Measurements from ENCODE around the gene MUL1. TPM values are rescaled to one million over a fixed set of nuclear protein-coding genes. Genes with fewer than 3 reads are reported as not detected.

The MUL1 gene
- total and polyA plus RNA-seq, 2 of the 8 experiments (the other 6 are each of a cell fraction or from before 2014, with no cell fraction given), result 16.4 to 20.8 TPM

GRCh38 chr1:20500716-20501115 is 7.2 kb downstream of the MUL1 start:
- H3K23me2 ChIP-seq (ENCODE audit: low read depth, low read length), result no peaks in the 10 kb centered on the region
- no peak overlapping the region for H3K14ac ChIP-seq (ENCODE audit: insufficient read length)
- no peak overlapping the region for H2AFZ ChIP-seq (ENCODE audit: low read length)
- no peak overlapping the region for H3K56ac ChIP-seq (replicated peaks; ENCODE audit: insufficient read length, low read depth, low read length)
- no peaks in the 10 kb centered on the region for H3K9me3 ChIP-seq (ENCODE audit: insufficient read depth in 2 of 2, low read depth in 1 of 2, low read length in 1 of 2)
- TF ChIP-seq PHF8 (conservative IDR thresholded peaks at IDR 0.05; ENCODE audit: low read depth, low read length), result no peak
- no peak for TF ChIP-seq SP2 (IDR thresholded peaks at IDR 0.05; ENCODE audit: low read length)
- TF ChIP-seq SP1 (IDR thresholded peaks at IDR 0.05; ENCODE audit: low read depth, low read length), result no peak
- TF ChIP-seq GABPA (IDR thresholded peaks at IDR 0.05; ENCODE audit: borderline replicate concordance, insufficient read depth, low read length), result no peak
- TF ChIP-seq MAX (IDR thresholded peaks at IDR 0.05), result no peak
- H2BK12ac ChIP-seq (ENCODE audit: low read depth, low read length), result no peak overlapping the region
- H3K23ac ChIP-seq (ENCODE audit: insufficient read length), result no peak overlapping the region
- peaks cover 0 to 4% of the 10 kb centered on the region in 2 experiments for H4K20me1 ChIP-seq (replicated peaks in 1 of 2; ENCODE audit: control insufficient read depth in 1 of 2, insufficient read depth in 2 of 2, low read length in 2 of 2)
- H2BK120ac ChIP-seq (replicated peaks; ENCODE audit: low read depth, low read length), result no peak overlapping the region
- H3K36me3 ChIP-seq (ENCODE audit: control insufficient read depth in 2 of 4, insufficient read depth in 4 of 4, low read length in 3 of 4), result peaks cover 8 to 29% (median 24%) of the 10 kb centered on the region in 4 experiments
- FAIRE-seq (no peak), DNase-seq (ENCODE audit: low read depth in 1 of 2, low spot score in 2 of 2) (no peak)
- no peak overlapping the region for H3K18ac ChIP-seq (ENCODE audit: extremely low read depth, low read length)
- no peak overlapping the region for H2BK20ac ChIP-seq (ENCODE audit: low read length)
- POLR2A ChIA-PET (ENCODE audit: partially characterized antibody), result no interaction called here
- peaks cover 0 to 13% of the 10 kb centered on the region in 2 experiments; a peak in 2 of 4 replicates for H3K79me2 ChIP-seq (ENCODE audit: control insufficient read depth in 1 of 2, insufficient read depth in 2 of 2, low read length in 2 of 2)
- no peak overlapping the region for H3K4me2 ChIP-seq (ENCODE audit: insufficient read depth in 1 of 2, low read depth in 2 of 2, low read length in 2 of 2)
- H2AK5ac ChIP-seq (ENCODE audit: low read depth, low read length), result no peak overlapping the region
- H4K91ac ChIP-seq (replicated peaks; ENCODE audit: insufficient read length, low read length), result no peak overlapping the region
- H3K79me1 ChIP-seq (ENCODE audit: low read depth, low read length), result no peaks in the 10 kb centered on the region; the same call in 1 of the 2 replicates
- no peak overlapping the region for H2BK5ac ChIP-seq (ENCODE audit: low read depth, low read length)
- no peak overlapping the region for H3K9ac ChIP-seq (replicated peaks in 1 of 4; ENCODE audit: extremely low read depth in 1 of 4, low read depth in 3 of 4, low read length in 3 of 4)
- WGBS, 2 experiments (ENCODE audit: extremely low coverage in 1 of 2, insufficient coverage in 1 of 2, insufficient read length in 1 of 2, insufficient replicate concordance in 2 of 2, low coverage in 1 of 2, low lambda C conversion rate in 2 of 2, missing lambda C conversion rate in 1 of 2), result 91% methylated on average over 16 of the region's 17 CpGs; no CpG with 5 or more reads in 1 of the 2 experiments
- no peaks in the 10 kb centered on the region for H3K4me1 ChIP-seq (replicated peaks in 1 of 4; ENCODE audit: control insufficient read depth in 3 of 4, insufficient read depth in 4 of 4, low read length in 3 of 4)
- no peak overlapping the region for H4K8ac ChIP-seq (ENCODE audit: extremely low read depth, insufficient read depth, low read length)
- H3K4me3 ChIP-seq (ENCODE audit: extremely low read depth in 1 of 4, insufficient read depth in 2 of 4, low read depth in 3 of 4, low read length in 4 of 4), result no peak overlapping the region
- H4K5ac ChIP-seq (ENCODE audit: insufficient read length, low read depth, low read length), result no peak overlapping the region
- H3K27ac ChIP-seq (ENCODE audit: low read depth, low read length), result no peak overlapping the region
- CTCF ChIA-PET (ENCODE audit: partially characterized antibody), result interaction anchor here (1.2 kb wide), 1 partner anchor 284 kb away, joined by 3 read pairs; no protein-coding TSS in a partner anchor
- H3K4ac ChIP-seq (replicated peaks; ENCODE audit: insufficient read length, low read depth, low read length), result no peak overlapping the region
- H2BK15ac ChIP-seq (ENCODE audit: low read length), result no peak overlapping the region
- no peaks in the 10 kb centered on the region for H3K27me3 ChIP-seq (replicated peaks in 1 of 4; ENCODE audit: control insufficient read depth in 3 of 4, extremely low read depth in 1 of 4, insufficient read depth in 3 of 4, low read length in 3 of 4)
